Peyer's patch (tissue), 4 donors: ENCODE data around the gene SGMS2.

ENCODE experiments used
- POLR2A ChIP-seq, 2 donors: fragments of 450-650 bp; IDR thresholded peaks; one replicate each; pipeline ENCODE4 v1.5.1; 2017; ENCODE audit warnings: antibody characterized with exemption in 2 of 2, mild to moderate bottlenecking in 2 of 2, moderate library complexity in 2 of 2
- TF ChIP-seq, protein P1 (sequence below), 6 experiments: fragments of 450-650 bp in 4 of 6; fragments of 200-600 bp in 2 of 6; sonication (generic) in 1 of 6; IDR thresholded peaks; one replicate each; pipeline ENCODE4 v1.5.1; 2017 to 2019; ENCODE audit warnings: antibody characterized with exemption in 6 of 6, mild to moderate bottlenecking in 3 of 6, moderate library complexity in 1 of 6

DNA sequence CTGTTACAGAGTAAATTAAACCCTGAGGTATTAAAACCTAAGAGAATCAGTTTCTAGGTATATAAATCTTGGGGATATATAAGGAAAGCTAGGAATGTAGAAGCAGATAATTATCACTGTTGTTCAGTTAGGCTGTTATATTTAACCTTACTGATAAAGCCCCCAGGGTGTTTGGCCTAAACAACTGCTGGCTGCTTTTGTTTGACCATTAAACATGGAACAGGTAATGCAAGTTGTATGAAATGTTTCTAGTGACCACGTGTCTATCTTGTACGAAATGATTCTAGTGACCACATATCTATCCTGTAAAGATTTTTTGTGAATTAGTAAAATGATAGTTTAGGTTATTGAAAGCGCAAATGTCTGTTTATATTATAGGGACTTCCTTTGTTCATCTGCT is 52.6 kb downstream of the SGMS2 start:
- TF ChIP-seq, protein P1, sequence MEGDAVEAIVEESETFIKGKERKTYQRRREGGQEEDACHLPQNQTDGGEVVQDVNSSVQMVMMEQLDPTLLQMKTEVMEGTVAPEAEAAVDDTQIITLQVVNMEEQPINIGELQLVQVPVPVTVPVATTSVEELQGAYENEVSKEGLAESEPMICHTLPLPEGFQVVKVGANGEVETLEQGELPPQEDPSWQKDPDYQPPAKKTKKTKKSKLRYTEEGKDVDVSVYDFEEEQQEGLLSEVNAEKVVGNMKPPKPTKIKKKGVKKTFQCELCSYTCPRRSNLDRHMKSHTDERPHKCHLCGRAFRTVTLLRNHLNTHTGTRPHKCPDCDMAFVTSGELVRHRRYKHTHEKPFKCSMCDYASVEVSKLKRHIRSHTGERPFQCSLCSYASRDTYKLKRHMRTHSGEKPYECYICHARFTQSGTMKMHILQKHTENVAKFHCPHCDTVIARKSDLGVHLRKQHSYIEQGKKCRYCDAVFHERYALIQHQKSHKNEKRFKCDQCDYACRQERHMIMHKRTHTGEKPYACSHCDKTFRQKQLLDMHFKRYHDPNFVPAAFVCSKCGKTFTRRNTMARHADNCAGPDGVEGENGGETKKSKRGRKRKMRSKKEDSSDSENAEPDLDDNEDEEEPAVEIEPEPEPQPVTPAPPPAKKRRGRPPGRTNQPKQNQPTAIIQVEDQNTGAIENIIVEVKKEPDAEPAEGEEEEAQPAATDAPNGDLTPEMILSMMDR (IDR thresholded peaks at IDR 0.05): no peak
- TF ChIP-seq POLR2A (IDR thresholded peaks at IDR 0.05): no peak
